GM12875 (cell line): ENCODE measurements around the gene CNTN6.

Source experiments
- H3K4me3 ChIP-seq: one replicate; pipeline ENCODE4 v1.5.1; 2011; ENCODE audit warnings: low read depth, low read length, control low read depth
- TF ChIP-seq, protein P1 (sequence below): IDR thresholded peaks from 2 replicates; pipeline ENCODE4 v1.5.1; 2011; ENCODE audit warnings: low read depth, mild to moderate bottlenecking, control low read depth, inconsistent platforms, low read length, moderate library complexity, borderline replicate concordance; ENCODE audit not compliant: insufficient read depth

CNTN6 gene

DNA sequence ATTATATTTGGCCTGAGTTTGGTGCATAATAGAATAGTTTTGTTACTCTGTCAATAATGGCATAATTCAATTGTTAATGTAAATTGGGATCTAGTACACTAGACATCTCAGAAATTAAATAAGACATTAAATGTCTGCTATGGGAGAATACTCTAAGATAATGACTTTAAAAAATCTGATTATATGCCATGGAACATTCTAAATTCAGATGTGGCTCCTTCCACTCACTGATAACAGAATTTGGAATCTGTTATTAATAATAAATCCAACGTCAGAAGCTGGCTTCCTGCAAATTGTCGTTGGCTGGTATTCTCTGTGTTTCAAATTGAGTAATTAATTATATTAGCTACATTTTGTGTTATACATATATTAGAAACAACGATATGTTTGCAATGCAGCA is 258.1 kb downstream of the CNTN6 start:
- H3K4me3 ChIP-seq = no peak overlapping the region
- TF ChIP-seq, protein P1, sequence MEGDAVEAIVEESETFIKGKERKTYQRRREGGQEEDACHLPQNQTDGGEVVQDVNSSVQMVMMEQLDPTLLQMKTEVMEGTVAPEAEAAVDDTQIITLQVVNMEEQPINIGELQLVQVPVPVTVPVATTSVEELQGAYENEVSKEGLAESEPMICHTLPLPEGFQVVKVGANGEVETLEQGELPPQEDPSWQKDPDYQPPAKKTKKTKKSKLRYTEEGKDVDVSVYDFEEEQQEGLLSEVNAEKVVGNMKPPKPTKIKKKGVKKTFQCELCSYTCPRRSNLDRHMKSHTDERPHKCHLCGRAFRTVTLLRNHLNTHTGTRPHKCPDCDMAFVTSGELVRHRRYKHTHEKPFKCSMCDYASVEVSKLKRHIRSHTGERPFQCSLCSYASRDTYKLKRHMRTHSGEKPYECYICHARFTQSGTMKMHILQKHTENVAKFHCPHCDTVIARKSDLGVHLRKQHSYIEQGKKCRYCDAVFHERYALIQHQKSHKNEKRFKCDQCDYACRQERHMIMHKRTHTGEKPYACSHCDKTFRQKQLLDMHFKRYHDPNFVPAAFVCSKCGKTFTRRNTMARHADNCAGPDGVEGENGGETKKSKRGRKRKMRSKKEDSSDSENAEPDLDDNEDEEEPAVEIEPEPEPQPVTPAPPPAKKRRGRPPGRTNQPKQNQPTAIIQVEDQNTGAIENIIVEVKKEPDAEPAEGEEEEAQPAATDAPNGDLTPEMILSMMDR = no peak

DNA sequence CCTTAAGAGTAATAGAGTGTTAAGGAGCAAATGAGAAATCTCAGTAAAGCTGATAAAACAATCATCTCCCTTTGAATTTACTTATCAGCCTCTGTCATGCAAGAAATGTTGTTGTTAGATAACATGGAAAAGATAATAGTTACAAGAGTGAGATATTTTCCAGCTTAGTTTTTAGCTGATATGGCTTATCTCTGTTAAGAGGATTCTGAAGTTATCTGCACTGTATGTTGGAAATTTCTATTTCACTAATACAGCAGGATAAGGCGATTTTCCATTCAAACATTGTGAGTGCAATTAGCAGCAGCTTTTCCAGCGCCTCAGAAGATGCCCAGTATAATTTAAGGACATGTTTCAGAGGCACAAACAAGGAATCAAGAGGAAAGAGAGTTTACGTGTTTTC is 262.9 kb downstream of the CNTN6 start:
- TF ChIP-seq, protein P1 = no peak
- H3K4me3 ChIP-seq = no peak overlapping the region

DNA sequence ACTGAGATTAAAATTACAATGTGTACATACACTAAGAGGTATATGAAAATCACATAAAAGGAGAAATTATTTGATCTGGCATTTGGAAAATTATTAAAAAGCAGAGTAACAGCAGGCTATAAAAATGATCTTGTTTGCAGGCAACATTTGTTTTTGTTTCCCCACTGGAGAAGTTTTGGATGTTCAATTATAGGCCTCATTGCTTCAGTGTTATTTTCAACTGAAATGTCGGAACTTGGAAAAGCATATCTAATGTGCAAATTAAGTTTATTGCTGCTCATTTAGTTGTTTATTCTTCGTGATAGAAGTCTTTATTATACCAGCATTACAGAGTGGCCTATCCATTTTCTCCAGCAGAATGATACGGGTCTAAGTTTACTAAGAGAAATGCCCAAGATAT is 263.3 kb downstream of the CNTN6 start:
- TF ChIP-seq, protein P1 = no peak
- no peak overlapping the region for H3K4me3 ChIP-seq

DNA sequence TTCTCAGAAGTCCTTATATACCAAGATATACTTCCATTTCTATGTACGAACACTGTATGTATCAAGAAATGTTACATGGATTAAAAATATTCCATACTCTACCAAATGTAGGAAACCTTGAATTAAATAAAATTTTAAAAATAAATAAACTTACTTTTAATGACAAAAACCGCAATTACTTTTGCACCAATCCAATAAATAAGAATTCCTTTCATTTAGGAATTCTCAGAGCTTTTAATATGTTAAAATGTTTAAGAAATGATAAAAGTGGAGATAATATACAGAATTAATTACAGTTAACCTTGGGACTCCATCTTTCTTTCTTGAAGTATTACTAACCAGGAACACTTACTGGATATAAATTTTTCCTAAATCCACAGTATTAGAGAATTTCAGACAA is 272.7 kb downstream of the CNTN6 start:
- TF ChIP-seq, protein P1 = no peak
- no peak overlapping the region for H3K4me3 ChIP-seq

DNA sequence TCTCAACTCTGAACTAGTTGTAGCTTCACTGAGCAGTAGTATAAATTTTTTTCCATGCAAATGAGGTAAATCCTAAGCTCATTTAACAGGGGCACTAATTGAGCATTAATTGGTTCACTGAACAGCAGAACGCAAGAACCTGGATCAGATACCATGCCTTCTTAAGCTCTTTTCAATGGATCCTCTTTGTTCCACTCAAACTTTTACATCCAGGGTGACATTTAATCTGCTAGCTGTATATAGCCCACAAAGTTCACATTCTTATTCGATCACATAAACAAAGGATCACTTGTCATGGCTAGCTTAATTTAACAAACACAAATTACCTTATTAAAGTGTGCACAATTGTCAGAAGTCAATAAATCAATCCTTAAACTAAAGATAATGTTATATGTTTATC is 281.6 kb downstream of the CNTN6 start:
- H3K4me3 ChIP-seq = no peak overlapping the region
- TF ChIP-seq, protein P1 = no peak

DNA sequence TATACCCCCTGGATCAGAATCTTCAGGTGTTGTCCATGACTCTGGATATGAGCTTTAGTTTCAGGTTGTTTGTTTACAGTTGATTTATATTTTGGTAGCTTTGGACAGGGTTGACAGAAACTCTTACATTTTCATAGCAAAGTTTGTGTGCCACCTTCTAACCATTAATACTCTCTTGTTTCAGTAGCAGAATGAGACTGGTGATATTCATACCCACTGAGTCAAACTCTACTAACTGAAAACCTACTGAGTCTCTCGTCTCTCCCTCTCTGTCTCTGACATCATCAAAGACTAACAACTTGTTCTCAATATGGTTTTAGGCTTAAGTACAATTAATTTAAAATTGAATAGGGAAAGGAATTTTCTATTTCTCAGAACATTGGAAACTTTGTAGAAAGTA is 282.3 kb downstream of the CNTN6 start:
- TF ChIP-seq, protein P1 = no peak
- no peak overlapping the region for H3K4me3 ChIP-seq

DNA sequence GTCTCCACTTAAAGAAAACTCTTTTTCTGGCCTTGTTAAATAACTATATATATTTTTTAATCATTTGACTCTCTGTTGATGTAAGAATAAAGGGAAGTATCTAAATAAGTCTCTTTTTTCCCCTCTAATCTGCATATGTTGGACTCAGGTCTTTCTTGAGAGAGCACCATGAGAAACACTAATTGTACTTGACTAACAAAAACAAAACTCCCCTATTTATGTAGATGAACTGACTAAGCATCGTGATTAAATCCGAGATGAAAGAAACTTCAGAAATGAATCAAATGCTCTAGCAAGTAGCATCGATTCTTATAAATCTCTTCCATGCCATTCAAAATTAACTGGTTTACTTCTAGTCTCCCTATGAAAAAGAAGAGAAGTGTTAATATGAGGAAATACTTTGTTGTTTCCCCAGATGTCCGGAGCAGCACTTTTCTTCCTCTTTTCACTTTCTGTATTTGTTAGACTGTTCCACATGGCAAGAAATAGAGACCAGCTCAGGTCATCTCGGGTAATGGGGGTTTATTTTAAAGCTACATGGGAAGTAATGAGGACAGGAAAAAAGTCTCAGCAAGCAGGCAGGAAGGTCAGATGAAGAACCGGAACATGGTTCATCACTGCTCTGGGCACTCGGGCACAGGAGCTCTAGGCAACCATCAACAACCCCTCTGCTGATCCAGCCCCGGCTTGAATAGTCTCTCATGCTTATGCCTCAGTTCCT is 288.3 kb downstream of the CNTN6 start:
- TF ChIP-seq, protein P1 = no peak
- no peak overlapping the region for H3K4me3 ChIP-seq
